H9 (cell line): ENCODE data around the gene NCOA1. TPM values are rescaled to one million over a fixed set of nuclear protein-coding genes. Genes with fewer than 3 reads are reported as not detected.

Experiments used
- DNase-seq: peaks from one replicate; pipeline ENCODE4 v3.0.0-alpha.2; 2017
- H2AFZ ChIP-seq: one replicate; pipeline ENCODE4 v1.6.1; 2013; ENCODE audit warnings: mild to moderate bottlenecking, low read length, control low read depth, moderate library complexity
- H2AK5ac ChIP-seq: 2 replicates; pipeline ENCODE4 v1.6.1; 2013; ENCODE audit warnings: low read length, control low read depth, mixed read lengths; ENCODE audit not compliant: insufficient read length
- H2BK120ac ChIP-seq: one replicate; pipeline ENCODE4 v1.6.1; 2013; ENCODE audit warnings: low read depth, mild to moderate bottlenecking, low read length, control low read depth, inconsistent platforms; ENCODE audit not compliant: poor library complexity, severe bottlenecking
- H2BK12ac ChIP-seq: 2 replicates; pipeline ENCODE4 v1.6.1; 2013; ENCODE audit warnings: low read length, control low read depth, mixed read lengths, low read depth; ENCODE audit not compliant: insufficient read length
- H2BK15ac ChIP-seq: 2 replicates; pipeline ENCODE4 v1.6.1; 2013; ENCODE audit warnings: low read depth, low read length, control low read depth
- H2BK20ac ChIP-seq: one replicate; pipeline ENCODE4 v1.6.1; 2013; ENCODE audit warnings: low read depth, mild to moderate bottlenecking, low read length, control low read depth, inconsistent platforms; ENCODE audit not compliant: poor library complexity, severe bottlenecking
- H2BK5ac ChIP-seq: 2 replicates; pipeline ENCODE4 v1.6.1; 2013; ENCODE audit warnings: low read length, control low read depth, mixed read lengths; ENCODE audit not compliant: insufficient read length
- H3K14ac ChIP-seq: 2 replicates; pipeline ENCODE4 v1.6.1; 2013; ENCODE audit warnings: low read length, control low read depth; ENCODE audit not compliant: insufficient read depth
- H3K18ac ChIP-seq: 2 replicates; pipeline ENCODE4 v1.6.1; 2013; ENCODE audit warnings: low read depth, mild to moderate bottlenecking, mixed read lengths, low read length, control low read depth; ENCODE audit not compliant: insufficient read length
- H3K23ac ChIP-seq: 2 replicates; pipeline ENCODE4 v1.6.1; 2013; ENCODE audit warnings: low read length, control low read depth, mixed read lengths, low read depth; ENCODE audit not compliant: insufficient read length
- H3K23me2 ChIP-seq: 2 replicates; pipeline ENCODE4 v1.6.1; 2013; ENCODE audit warnings: low read depth, mild to moderate bottlenecking, mixed read lengths, low read length, control low read depth; ENCODE audit not compliant: insufficient read length, poor library complexity, severe bottlenecking
- H3K27ac ChIP-seq: 2 replicates; pipeline ENCODE4 v1.5.1; 2013; ENCODE audit warnings: low read length, control low read depth, mixed read lengths, low read depth; ENCODE audit not compliant: insufficient read length
- H3K27me3 ChIP-seq: 2 replicates; pipeline ENCODE4 v1.6.1; 2013; ENCODE audit warnings: low read length, control low read depth, inconsistent platforms; ENCODE audit not compliant: insufficient read depth
- H3K4ac ChIP-seq: 2 replicates; pipeline ENCODE4 v1.6.1; 2013; ENCODE audit warnings: low read depth, mild to moderate bottlenecking, control low read depth, inconsistent platforms, low read length, moderate library complexity
- H3K4me1 ChIP-seq: 2 replicates; pipeline ENCODE4 v1.6.1; 2013; ENCODE audit warnings: low read length, control low read depth, inconsistent platforms; ENCODE audit not compliant: insufficient read depth
- H3K4me2 ChIP-seq: 2 replicates; pipeline ENCODE4 v1.6.1; 2013; ENCODE audit warnings: low read length, control low read depth, mixed read lengths; ENCODE audit not compliant: insufficient read length, insufficient read depth
- H3K56ac ChIP-seq: 2 replicates; pipeline ENCODE4 v1.6.1; 2013; ENCODE audit warnings: low read depth, mild to moderate bottlenecking, mixed read lengths, low read length, control low read depth; ENCODE audit not compliant: insufficient read length
- H3K79me1 ChIP-seq: 2 replicates; pipeline ENCODE4 v1.6.1; 2013; ENCODE audit warnings: low read depth, mild to moderate bottlenecking, moderate library complexity, low read length, control low read depth, inconsistent platforms; ENCODE audit not compliant: insufficient read depth, poor library complexity, severe bottlenecking
- H3K79me2 ChIP-seq: 2 replicates; pipeline ENCODE4 v1.6.1; 2013; ENCODE audit warnings: low read length, control low read depth, inconsistent platforms; ENCODE audit not compliant: insufficient read depth
- H3K9ac ChIP-seq: 2 replicates; pipeline ENCODE4 v1.6.1; 2013; ENCODE audit warnings: low read length, control low read depth, mixed read lengths; ENCODE audit not compliant: insufficient read length; ENCODE audit errors: extremely low read depth
- H3K9me3 ChIP-seq: one replicate; pipeline ENCODE4 v1.6.1; 2013; ENCODE audit warnings: low read depth, low read length, inconsistent platforms; ENCODE audit not compliant: control insufficient read depth
- H3T11ph ChIP-seq: one replicate; pipeline ENCODE4 v1.6.1; 2013; ENCODE audit warnings: mild to moderate bottlenecking, low read length, control low read depth, inconsistent platforms
- H4K20me1 ChIP-seq: one replicate; pipeline ENCODE4 v1.6.1; 2013; ENCODE audit not compliant: control insufficient read depth, insufficient read length, insufficient read depth
- H4K5ac ChIP-seq: 2 replicates; pipeline ENCODE4 v1.6.1; 2013; ENCODE audit warnings: low read depth, mild to moderate bottlenecking, mixed read lengths, low read length, control low read depth; ENCODE audit not compliant: insufficient read length
- H4K8ac ChIP-seq: replicated peaks from 2 replicates; pipeline ENCODE4 v1.6.1; 2013; ENCODE audit warnings: low read length, control low read depth, mixed read lengths, low read depth; ENCODE audit not compliant: insufficient read length
- H4K91ac ChIP-seq: 2 replicates; pipeline ENCODE4 v1.6.1; 2013; ENCODE audit warnings: low read depth, mild to moderate bottlenecking, moderate library complexity, mixed read lengths, low read length, control low read depth; ENCODE audit not compliant: insufficient read length
- H3K27ac Mint-ChIP-seq, 3 experiments: 2 replicates in 2 of 3; 3 replicates in 1 of 3; pipeline ENCODE4 v1.8.0; 2020 to 2021; ENCODE audit warnings: mixed read lengths in 3 of 3, mild to moderate bottlenecking in 1 of 3, moderate library complexity in 1 of 3
- H3K27me3 Mint-ChIP-seq: 2 replicates; pipeline ENCODE4 v1.8.0; 2021; ENCODE audit warnings: low read depth, mild to moderate bottlenecking, moderate library complexity, mixed read lengths
- H3K36me3 Mint-ChIP-seq, 3 experiments: 2 replicates in 2 of 3; 3 replicates in 1 of 3; pipeline ENCODE4 v1.8.0; 2020 to 2021; ENCODE audit warnings: low read depth in 3 of 3, mixed read lengths in 3 of 3; ENCODE audit not compliant: insufficient read depth in 1 of 3
- H3K4me1 Mint-ChIP-seq, 2 experiments: 2 replicates each; pipeline ENCODE4 v1.8.0; 2020; ENCODE audit warnings: mixed read lengths in 2 of 2
- H3K4me3 Mint-ChIP-seq, 2 experiments: 2 replicates in 1 of 2; 3 replicates in 1 of 2; pipeline ENCODE4 v1.8.0; 2020 to 2021; ENCODE audit warnings: mild to moderate bottlenecking in 2 of 2, mixed read lengths in 2 of 2, moderate library complexity in 1 of 2
- H3K9me3 Mint-ChIP-seq, 2 experiments: 2 replicates in 1 of 2; 3 replicates in 1 of 2; pipeline ENCODE4 v1.8.0; 2020; ENCODE audit warnings: mild to moderate bottlenecking in 2 of 2, mixed read lengths in 2 of 2, moderate library complexity in 1 of 2
- CTCF ChIP-seq: fragments of 200-600 bp; sonication (generic); conservative IDR thresholded peaks from 3 replicates; pipeline ENCODE4 v1.8.0; 2021; ENCODE audit warnings: antibody characterized with exemption, mild to moderate bottlenecking
- WGBS: extraction: QIAGEN DNeasy Blood & Tissue Kit; methylation state at CpG from one replicate; pipeline ENCODE4 v1.1.7; 2013; ENCODE audit warnings: missing lambda C conversion rate, low lambda C conversion rate, mixed read lengths; ENCODE audit not compliant: insufficient read length; ENCODE audit errors: extremely low coverage; 5-methylcytosine and 5-hydroxymethylcytosine counted together
- total RNA-seq: library from RNA; stranded (reverse); gene quantifications from 2 replicates; pipeline ENCODE4 v1.2.1, GENCODE V29; 2021

The NCOA1 gene
- total RNA-seq, 1 experiment from 2014 or later, result 14.8 TPM

DNA sequence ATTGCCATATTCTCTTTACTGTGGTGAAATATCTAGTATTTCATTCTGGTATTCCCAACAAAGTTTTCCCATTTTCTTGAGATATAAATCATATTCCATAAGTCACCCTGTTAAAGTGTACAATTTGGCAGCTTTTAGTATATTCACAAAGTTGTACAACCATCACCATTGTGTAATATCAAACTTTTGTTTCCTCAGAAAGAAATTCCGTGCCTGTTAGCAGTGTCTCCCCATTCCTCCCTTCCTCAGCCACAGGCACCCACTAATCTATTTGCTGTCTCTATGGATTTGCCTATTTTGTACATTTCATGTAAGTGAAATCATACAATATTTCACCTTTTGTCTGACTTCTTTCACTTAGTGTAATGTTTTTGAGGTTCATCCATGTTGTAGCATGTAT, 19.7 kb downstream of the NCOA1 start:
- H2BK12ac ChIP-seq, result no peak overlapping the region
- H4K8ac ChIP-seq, result no peak overlapping the region
- H3K27ac Mint-ChIP-seq, result no peak overlapping the region
- H3K36me3 Mint-ChIP-seq, result no peaks in the 10 kb centered on the region
- no peak overlapping the region for H2BK5ac ChIP-seq
- H3T11ph ChIP-seq, result no peak overlapping the region
- no peaks in the 10 kb centered on the region for H3K79me1 ChIP-seq
- H2BK20ac ChIP-seq, result no peak overlapping the region
- no peaks in the 10 kb centered on the region for H3K9me3 Mint-ChIP-seq
- no peak overlapping the region for H3K56ac ChIP-seq
- no peak overlapping the region for H2AFZ ChIP-seq
- H3K4me3 Mint-ChIP-seq, result no peak overlapping the region
- H3K9ac ChIP-seq, result no peak overlapping the region
- H4K20me1 ChIP-seq, result no peaks in the 10 kb centered on the region
- no peak for DNase-seq
- H3K14ac ChIP-seq, result no peak overlapping the region
- H3K79me2 ChIP-seq, result no peaks in the 10 kb centered on the region
- H2BK120ac ChIP-seq, result no peak overlapping the region
- no peaks in the 10 kb centered on the region for H3K27me3 ChIP-seq
- TF ChIP-seq CTCF, result no peak
- H3K23me2 ChIP-seq, result no peaks in the 10 kb centered on the region
- no peaks in the 10 kb centered on the region; the same call in 1 of the 2 replicates for H3K4me1 ChIP-seq
- H3K4ac ChIP-seq, result no peak overlapping the region
- no peak overlapping the region for H4K5ac ChIP-seq
- H3K4me1 Mint-ChIP-seq, result peaks cover 3% of the 10 kb centered on the region in 2 experiments
- H2AK5ac ChIP-seq, result no peak overlapping the region
- H3K4me2 ChIP-seq, result no peak overlapping the region
- H3K18ac ChIP-seq, result no peak overlapping the region
- H3K27me3 Mint-ChIP-seq, result no peaks in the 10 kb centered on the region
- H3K23ac ChIP-seq, result no peak overlapping the region
- no peaks in the 10 kb centered on the region for H3K9me3 ChIP-seq
- no peak overlapping the region for H4K91ac ChIP-seq
- no peak overlapping the region for H3K27ac ChIP-seq
- H2BK15ac ChIP-seq, result no peak overlapping the region
- WGBS, result no CpG with 5 or more reads among the region's 1 CpG
